ENCODE data around the gene SLX9. TPM values are rescaled to one million over a fixed set of nuclear protein-coding genes. Genes with fewer than 3 reads are reported as not detected.
A peak's percentile ranks its signal among the peaks of the same experiment; 100 is the strongest.

The SLX9 gene
- total RNA-seq (2014; rRNA removed): 21.2 and 24.9 TPM in 2 replicates
- 57.1 TPM for polyA plus RNA-seq (2012)

- peak; percentile 70 for DNase-seq (ENCODE audit: low read depth)
These were observed at the start of gene SLX9 for GRCh38 chr21:44939532-44940115. SLX9 (plus strand) TSS chr21:44940029; CDS start chr21:44940058, 29 bp downstream.

GRCh38 chr21:44890338-44890931 is 49.4 kb upstream of the SLX9 start:
- no peak for DNase-seq (ENCODE audit: low read depth)

- no peak for DNase-seq (ENCODE audit: low read depth)
These were observed 48.8 kb upstream of the SLX9 start for GRCh38 chr21:44890961-44891541.

GRCh38 chr21:44891631-44892031 is 48.2 kb upstream of the SLX9 start:
- DNase-seq (ENCODE audit: low read depth): no peak

GRCh38 chr21:44892095-44892494 is 47.7 kb upstream of the SLX9 start:
- DNase-seq (ENCODE audit: low read depth): no peak

- DNase-seq (ENCODE audit: low read depth): peak; percentile 31
These were observed 47.1 kb upstream of the SLX9 start for GRCh38 chr21:44892536-44893277.

GRCh38 chr21:44893278-44893556 is 46.6 kb upstream of the SLX9 start:
- DNase-seq (ENCODE audit: low read depth): no peak

GRCh38 chr21:44893948-44894656 is 45.7 kb upstream of the SLX9 start:
- no peak for DNase-seq (ENCODE audit: low read depth)

GRCh38 chr21:44894687-44895302 is 45.0 kb upstream of the SLX9 start:
- DNase-seq (ENCODE audit: low read depth): no peak

GRCh38 chr21:44895859-44896258 is 44.0 kb upstream of the SLX9 start:
- DNase-seq (ENCODE audit: low read depth): no peak

- no peak for DNase-seq (ENCODE audit: low read depth)
These were observed 43.1 kb upstream of the SLX9 start for GRCh38 chr21:44896561-44897286.

GRCh38 chr21:44897326-44898010 is 42.4 kb upstream of the SLX9 start:
- DNase-seq (ENCODE audit: low read depth): no peak

- no peak for DNase-seq (ENCODE audit: low read depth)
These were observed 41.8 kb upstream of the SLX9 start for GRCh38 chr21:44898011-44898488.

GRCh38 chr21:44898851-44899767 is 40.7 kb upstream of the SLX9 start:
- DNase-seq (ENCODE audit: low read depth): no peak

GRCh38 chr21:44899768-44900558 is 39.9 kb upstream of the SLX9 start:
- DNase-seq (ENCODE audit: low read depth): no peak

- no peak for DNase-seq (ENCODE audit: low read depth)
These were observed 39.1 kb upstream of the SLX9 start for GRCh38 chr21:44900559-44901251.

- DNase-seq (ENCODE audit: low read depth): no peak
These were observed 38.3 kb upstream of the SLX9 start for GRCh38 chr21:44901391-44902074.
